NB4 (cell line): Measurements from ENCODE around the gene CERS2.

Experiments
- MYC ChIP-seq: IDR thresholded peaks from 2 replicates; pipeline ENCODE4 v1.6.1; 2011; ENCODE audit warnings: low read depth, low read length
- POLR2A ChIP-seq: IDR thresholded peaks from 2 replicates; pipeline ENCODE4 v1.6.1; 2011; ENCODE audit warnings: mild to moderate bottlenecking; ENCODE audit not compliant: insufficient read length; ENCODE audit errors: extremely low read depth
- TF ChIP-seq, protein P1 (sequence below): IDR thresholded peaks from one replicate; pipeline ENCODE4 v1.5.1; 2012; ENCODE audit warnings: low read depth, low read length
- TF ChIP-seq, protein P2 (sequence below): IDR thresholded peaks from 2 replicates; pipeline ENCODE4 v1.6.1; 2011; ENCODE audit warnings: low read depth, low read length

DNA sequence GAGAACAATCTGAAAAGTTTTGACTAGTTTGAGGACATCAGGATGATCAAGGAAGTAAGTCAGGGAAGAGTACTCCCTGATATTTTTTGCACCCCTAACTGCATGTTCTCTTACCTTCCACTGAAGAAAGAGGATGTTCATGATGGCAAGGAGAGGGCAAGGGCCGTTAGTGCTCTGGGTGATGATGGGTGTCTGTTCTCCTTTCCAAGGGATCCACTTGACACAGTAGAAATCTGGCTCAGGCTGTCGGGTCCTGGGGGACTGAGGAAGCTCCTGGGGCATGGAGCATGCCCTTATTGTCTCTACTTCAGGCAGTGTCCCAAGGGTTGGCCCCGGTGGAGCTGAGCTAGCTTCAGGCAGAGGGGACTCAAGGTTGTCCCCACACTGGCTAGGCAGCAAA is 27.4 kb upstream of the CERS2 start:
- TF ChIP-seq, protein P1, sequence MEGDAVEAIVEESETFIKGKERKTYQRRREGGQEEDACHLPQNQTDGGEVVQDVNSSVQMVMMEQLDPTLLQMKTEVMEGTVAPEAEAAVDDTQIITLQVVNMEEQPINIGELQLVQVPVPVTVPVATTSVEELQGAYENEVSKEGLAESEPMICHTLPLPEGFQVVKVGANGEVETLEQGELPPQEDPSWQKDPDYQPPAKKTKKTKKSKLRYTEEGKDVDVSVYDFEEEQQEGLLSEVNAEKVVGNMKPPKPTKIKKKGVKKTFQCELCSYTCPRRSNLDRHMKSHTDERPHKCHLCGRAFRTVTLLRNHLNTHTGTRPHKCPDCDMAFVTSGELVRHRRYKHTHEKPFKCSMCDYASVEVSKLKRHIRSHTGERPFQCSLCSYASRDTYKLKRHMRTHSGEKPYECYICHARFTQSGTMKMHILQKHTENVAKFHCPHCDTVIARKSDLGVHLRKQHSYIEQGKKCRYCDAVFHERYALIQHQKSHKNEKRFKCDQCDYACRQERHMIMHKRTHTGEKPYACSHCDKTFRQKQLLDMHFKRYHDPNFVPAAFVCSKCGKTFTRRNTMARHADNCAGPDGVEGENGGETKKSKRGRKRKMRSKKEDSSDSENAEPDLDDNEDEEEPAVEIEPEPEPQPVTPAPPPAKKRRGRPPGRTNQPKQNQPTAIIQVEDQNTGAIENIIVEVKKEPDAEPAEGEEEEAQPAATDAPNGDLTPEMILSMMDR = no peak
- no peak for TF ChIP-seq POLR2A
- TF ChIP-seq, protein P2, sequence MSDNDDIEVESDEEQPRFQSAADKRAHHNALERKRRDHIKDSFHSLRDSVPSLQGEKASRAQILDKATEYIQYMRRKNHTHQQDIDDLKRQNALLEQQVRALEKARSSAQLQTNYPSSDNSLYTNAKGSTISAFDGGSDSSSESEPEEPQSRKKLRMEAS = no peak
- no peak for TF ChIP-seq MYC
